Muscle of leg (tissue), 11 donors: ENCODE results near the gene ITFG2. TPM values are rescaled to one million over a fixed set of nuclear protein-coding genes. Genes with fewer than 3 reads are reported as not detected.

ENCODE experiments used
- DNase-seq: peaks from one replicate; pipeline ENCODE4 v3.0.0; 2013
- H3K27ac ChIP-seq: one replicate; pipeline ENCODE4 v1.5.1; 2013; ENCODE audit warnings: mild to moderate bottlenecking, low read length, control low read depth
- H3K27me3 ChIP-seq: one replicate; pipeline ENCODE4 v1.6.1; 2013; ENCODE audit warnings: low read length; ENCODE audit not compliant: control insufficient read depth, insufficient read depth
- H3K36me3 ChIP-seq: one replicate; pipeline ENCODE4 v1.6.1; 2013; ENCODE audit warnings: low read length; ENCODE audit not compliant: control insufficient read depth, insufficient read depth
- H3K4me1 ChIP-seq: one replicate; pipeline ENCODE4 v1.6.1; 2013; ENCODE audit warnings: low read length; ENCODE audit not compliant: control insufficient read depth, insufficient read depth
- H3K4me3 ChIP-seq: one replicate; pipeline ENCODE4 v1.5.1; 2013; ENCODE audit warnings: low read length, control low read depth
- H3K9me3 ChIP-seq: replicated peaks from 2 replicates; pipeline ENCODE4 v1.6.1; 2013; ENCODE audit warnings: low read depth, low read length; ENCODE audit not compliant: control insufficient read depth
- WGBS: methylation state at CpG from one replicate; pipeline ENCODE4 v1.1.5; 2013; ENCODE audit warnings: missing lambda C conversion rate; ENCODE audit not compliant: insufficient coverage; 5-methylcytosine and 5-hydroxymethylcytosine counted together
- polyA plus RNA-seq, 8 donors: library from polyadenylated mRNA; unstranded; fragments of 120-200 nt; gene quantifications; one replicate each; pipeline versions ENCODE4 v1.2.1 to v1.2.3, GENCODE V29; 2013; ENCODE audit warnings: inconsistent platforms in 1 of 8, low replicate concordance in 1 of 8; ENCODE audit not compliant: insufficient read length in 8 of 8, insufficient read depth in 1 of 8
- total RNA-seq: library from RNA; stranded (reverse); fragments of 120-200 nt; gene quantifications from one replicate; pipeline ENCODE4 v1.2.4, GENCODE V29; 2013

Gene ITFG2
- total and polyA plus RNA-seq, 9 donors: 25.3 to 38.0 (median 28.8) TPM

DNA sequence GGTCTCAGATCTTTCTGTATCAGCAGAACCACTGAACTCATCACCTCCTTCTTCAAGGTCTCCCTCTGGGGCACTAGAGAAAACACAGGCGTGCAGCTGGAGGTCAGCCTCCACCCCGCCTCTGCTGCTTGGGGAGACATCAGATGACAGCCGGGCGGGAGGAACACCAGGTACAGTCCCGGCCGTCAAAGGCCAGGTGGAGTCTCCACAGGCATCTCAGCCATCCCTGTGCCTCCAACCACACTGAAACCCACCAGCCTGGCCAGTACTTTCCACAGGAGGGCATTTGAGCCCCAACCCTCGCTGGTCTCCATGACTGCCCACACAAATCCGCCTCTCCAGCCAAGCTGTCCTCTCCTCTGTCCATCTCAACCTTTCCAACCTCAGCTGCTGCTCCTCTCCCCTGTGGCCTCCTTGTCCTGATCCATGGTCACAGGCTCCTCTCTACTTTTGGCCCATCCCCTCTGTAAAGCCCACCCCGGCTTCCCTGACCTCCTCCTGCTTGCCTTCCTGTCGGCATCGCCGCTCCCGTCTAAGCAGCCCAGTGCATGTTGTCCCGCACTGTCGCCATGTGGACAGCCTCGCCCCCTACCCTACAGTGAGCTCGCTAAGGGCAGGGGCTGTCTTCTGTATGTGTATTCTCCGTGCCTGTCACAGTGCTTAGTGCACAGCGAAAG lies 39.1 kb upstream of the ITFG2 start:
- DNase-seq: no peak
- Histone ChIP-seq H3K4me1 (no peaks in the 10 kb centered on the region), H3K36me3 (no peaks in the 10 kb centered on the region), H3K9me3 (no peaks in the 10 kb centered on the region), H3K4me3 (no peak overlapping the region), H3K27me3 (peaks cover 2% of the 10 kb centered on the region), H3K27ac (no peak overlapping the region)
- WGBS: 63% methylated on average over 10 of the region's 19 CpGs

DNA sequence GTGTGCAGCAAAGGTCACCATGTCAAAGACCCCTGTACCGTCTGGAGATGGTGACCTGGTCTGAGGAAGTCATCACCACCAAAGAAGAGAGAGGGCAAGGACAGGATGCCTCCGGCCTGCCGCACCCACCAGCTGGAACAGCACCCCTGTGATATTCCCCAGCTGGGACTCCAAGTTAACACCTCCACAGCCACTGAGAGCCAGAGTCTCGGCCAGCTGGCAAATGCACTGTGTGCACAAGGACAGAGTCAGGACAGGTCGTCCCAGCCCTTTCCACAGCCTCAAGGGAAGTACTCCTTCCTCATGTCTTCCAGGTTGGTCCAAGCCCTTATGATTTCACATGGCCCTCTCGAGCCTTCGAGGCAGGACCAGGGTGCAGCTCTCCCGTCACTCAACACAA lies 37.0 kb upstream of the ITFG2 start:
- peaks cover 4% of the 10 kb centered on the region for H3K4me1 ChIP-seq
- no peaks in the 10 kb centered on the region for H3K36me3 ChIP-seq
- no peak overlapping the region for H3K4me3 ChIP-seq
- no peaks in the 10 kb centered on the region for H3K9me3 ChIP-seq
- DNase-seq: no peak
- no peak overlapping the region for H3K27ac ChIP-seq
- H3K27me3 ChIP-seq: peaks cover 2% of the 10 kb centered on the region
- WGBS: 71% methylated on average over 7 of the region's 8 CpGs

DNA sequence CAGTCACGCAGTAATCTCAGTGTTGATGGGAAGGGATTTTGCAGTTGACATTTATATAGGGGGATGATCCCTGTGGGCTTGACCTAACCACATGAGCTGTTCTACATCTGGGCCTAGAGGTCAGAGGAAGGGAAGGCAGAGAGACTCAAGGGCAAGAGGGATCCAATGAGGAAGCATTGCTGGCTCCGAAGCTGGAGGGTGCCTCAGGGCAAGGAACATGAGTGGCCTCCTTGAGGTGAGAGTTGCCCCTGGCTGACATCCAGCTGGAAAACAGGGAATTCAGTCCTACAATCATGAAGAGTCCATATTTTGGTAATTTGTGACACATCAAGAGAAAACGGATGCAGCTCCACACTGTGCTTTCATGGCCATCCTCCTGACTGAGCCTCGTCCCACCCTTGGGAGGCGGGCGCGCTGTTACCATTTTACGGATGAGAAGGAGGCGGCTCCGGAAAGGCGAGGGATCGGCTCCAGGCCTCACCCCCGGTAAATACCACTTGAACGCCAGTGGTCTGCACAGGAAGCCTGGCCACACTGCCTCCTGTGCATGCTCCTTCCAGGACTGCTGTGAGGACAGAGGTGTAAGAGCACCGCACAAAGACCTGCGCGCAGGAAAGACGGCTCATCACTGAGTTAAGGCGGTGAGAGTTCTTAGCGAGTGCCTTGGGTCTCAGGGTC lies 36.2 kb upstream of the ITFG2 start:
- Histone ChIP-seq H3K27me3 (peaks cover 2% of the 10 kb centered on the region), H3K9me3 (no peaks in the 10 kb centered on the region), H3K36me3 (no peaks in the 10 kb centered on the region), H3K4me1 (peaks cover 4% of the 10 kb centered on the region), H3K4me3 (no peak overlapping the region), H3K27ac (no peak overlapping the region)
- WGBS: 73% methylated on average over 17 of the region's 20 CpGs
- DNase-seq: no peak

DNA sequence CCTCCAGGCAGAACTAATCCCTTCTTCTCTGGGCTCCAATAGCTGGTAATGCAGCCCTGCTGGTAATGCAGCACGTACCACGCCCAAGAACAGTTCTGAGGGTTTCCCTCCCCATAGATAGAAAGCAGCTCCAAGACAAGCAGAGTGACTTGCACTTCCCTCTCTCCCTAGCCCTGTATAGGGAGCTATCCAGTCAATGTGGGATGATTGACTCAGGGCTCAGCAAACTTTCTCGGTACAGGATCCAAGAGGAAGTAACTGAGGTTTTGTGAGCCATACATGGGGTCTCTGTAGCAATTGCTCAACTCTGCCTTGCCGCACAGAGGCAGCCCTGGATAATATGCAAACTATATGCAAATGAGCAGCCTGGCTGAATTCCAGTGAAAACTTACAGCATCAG lies 33.2 kb upstream of the ITFG2 start:
- no peak overlapping the region for H3K27ac ChIP-seq
- H3K4me1 ChIP-seq: peaks cover 8% of the 10 kb centered on the region
- DNase-seq: no peak
- H3K27me3 ChIP-seq: peaks cover 12% of the 10 kb centered on the region
- H3K4me3 ChIP-seq: no peak overlapping the region
- H3K9me3 ChIP-seq: no peaks in the 10 kb centered on the region
- 42% methylated on average over 2 of the region's 4 CpGs for WGBS
- H3K36me3 ChIP-seq: no peaks in the 10 kb centered on the region

DNA sequence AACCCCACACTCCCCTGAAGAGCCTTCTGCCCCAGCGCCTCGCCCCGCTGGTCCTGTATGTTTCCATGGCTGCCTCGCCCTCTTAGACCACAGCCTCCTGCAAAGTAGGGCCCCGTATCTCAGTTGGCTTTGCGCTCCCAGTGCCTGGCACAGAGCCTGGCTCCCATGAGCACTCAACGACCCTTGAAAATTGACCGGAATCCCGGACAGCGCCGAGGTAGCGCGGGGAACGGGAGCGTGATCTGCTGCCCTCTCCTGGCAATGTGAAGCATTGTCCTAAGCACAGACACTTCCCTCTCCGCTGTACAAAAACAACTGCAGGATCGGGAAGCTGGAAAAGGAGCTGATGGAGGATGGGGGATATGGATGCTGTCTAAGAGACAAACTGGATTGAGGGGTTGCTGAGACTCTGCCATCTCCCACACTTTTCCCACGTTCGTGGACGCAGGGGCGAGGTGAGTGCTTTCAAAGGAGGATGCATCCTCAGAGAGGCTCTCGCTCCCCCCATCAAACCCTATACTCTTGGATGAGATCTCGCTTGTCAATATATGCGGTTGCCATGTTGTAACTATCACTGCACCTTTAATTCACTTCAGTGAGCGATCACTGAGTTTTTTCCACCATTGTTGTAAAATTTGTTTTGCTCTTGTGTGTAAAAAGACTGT lies 28.4 kb upstream of the ITFG2 start:
- Histone ChIP-seq H3K27me3 (peaks cover 18% of the 10 kb centered on the region), H3K27ac (no peak overlapping the region), H3K36me3 (no peaks in the 10 kb centered on the region), H3K4me1 (peaks cover 8% of the 10 kb centered on the region), H3K4me3 (no peak overlapping the region), H3K9me3 (no peaks in the 10 kb centered on the region)
- peak; percentile 73 for DNase-seq
- 9% methylated on average over 6 of the region's 25 CpGs for WGBS

DNA sequence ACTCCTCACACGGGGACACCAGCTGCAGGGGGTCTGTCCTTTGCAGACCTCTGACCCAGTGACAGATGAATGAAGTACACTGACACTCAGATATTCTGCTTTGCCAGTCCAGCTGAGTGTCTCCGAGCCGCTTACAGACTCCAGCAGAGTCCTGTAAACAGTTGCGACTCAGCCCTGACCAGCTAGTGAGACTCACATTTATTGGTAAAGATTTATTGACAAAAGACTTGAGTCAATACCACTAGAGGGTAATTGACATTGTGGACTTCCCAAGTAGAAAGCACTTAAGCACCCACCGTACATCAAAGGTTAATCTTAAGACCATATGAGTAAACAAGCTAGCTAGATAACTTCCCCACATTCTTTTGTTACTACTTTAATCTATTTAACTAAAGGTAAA lies 27.5 kb upstream of the ITFG2 start:
- no peak overlapping the region for H3K4me3 ChIP-seq
- H3K4me1 ChIP-seq: peaks cover 3% of the 10 kb centered on the region
- no peak for DNase-seq
- H3K27ac ChIP-seq: no peak overlapping the region
- 14% methylated on average over 1 of the region's 5 CpGs for WGBS
- H3K36me3 ChIP-seq: no peaks in the 10 kb centered on the region
- H3K27me3 ChIP-seq: peaks cover 18% of the 10 kb centered on the region
- no peaks in the 10 kb centered on the region for H3K9me3 ChIP-seq

DNA sequence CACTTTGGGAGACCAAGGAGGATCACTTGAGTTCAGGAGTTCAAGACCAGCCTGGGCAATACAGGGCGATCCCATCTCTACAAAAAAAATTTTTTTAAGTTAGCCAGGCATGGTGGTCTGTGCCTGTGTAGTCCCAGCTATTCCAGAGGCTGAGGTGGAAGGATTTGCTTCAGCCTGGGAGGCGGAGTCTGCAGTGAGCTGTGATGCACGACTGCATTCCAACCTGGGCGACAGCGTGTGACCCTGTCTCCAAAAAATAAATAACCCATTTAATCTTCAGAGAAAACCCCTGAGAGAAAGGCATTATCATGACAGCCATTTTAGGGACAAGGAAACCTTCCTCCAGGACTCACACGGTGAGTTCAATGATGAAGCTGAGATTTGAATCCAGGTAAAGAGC lies 21.4 kb upstream of the ITFG2 start:
- peaks cover 8% of the 10 kb centered on the region for H3K4me1 ChIP-seq
- no peak overlapping the region for H3K27ac ChIP-seq
- no peaks in the 10 kb centered on the region for H3K9me3 ChIP-seq
- peaks cover 9% of the 10 kb centered on the region for H3K27me3 ChIP-seq
- no peak for DNase-seq
- no peak overlapping the region for H3K4me3 ChIP-seq
- WGBS: 90% methylated on average over 2 of the region's 6 CpGs
- no peaks in the 10 kb centered on the region for H3K36me3 ChIP-seq

DNA sequence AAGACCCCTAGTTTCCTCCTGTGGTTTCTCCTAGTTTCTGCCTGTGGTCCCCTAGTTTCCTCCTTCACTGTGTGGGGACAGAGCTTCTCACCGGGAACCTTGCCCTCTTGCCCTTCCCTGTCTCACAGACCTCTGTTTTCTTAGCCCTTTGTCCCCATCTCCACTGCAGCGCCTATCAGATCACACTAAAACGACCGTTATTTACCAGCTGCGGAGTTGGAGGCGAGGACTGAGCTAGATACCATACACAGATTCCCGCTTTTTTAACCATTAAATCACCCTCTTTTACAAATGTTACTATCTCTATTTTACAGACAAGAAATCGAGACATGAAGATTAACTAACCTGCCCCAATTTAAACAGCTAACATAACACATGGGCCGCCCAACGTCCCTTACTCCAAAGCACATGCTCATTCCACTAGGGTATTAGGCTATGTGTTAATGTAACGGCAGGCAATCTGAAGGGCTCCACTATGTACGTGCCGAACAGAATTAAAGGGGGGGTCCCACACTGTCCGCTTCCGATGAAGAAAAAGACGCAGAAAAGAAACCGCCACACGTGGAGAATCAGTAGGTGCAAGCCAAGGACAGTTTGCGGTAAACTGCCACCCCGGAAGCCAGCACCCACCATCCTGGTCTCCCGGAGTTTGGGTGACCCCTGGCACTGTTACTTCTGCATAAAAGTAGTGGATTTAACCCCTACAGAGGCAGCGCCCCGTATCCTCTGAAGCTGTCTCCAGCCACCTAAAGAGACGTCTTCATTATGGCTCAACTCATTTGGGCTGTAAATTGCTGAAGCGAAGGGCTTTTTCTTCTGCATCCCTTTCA lies 19.6 kb upstream of the ITFG2 start:
- Histone ChIP-seq H3K4me3 (no peak overlapping the region), H3K27me3 (peaks cover 9% of the 10 kb centered on the region), H3K36me3 (peaks cover 13% of the 10 kb centered on the region), H3K4me1 (peaks cover 14% of the 10 kb centered on the region), H3K27ac (no peak overlapping the region), H3K9me3 (no peaks in the 10 kb centered on the region)
- no peak for DNase-seq
- WGBS: 56% methylated on average over 19 of the region's 25 CpGs

DNA sequence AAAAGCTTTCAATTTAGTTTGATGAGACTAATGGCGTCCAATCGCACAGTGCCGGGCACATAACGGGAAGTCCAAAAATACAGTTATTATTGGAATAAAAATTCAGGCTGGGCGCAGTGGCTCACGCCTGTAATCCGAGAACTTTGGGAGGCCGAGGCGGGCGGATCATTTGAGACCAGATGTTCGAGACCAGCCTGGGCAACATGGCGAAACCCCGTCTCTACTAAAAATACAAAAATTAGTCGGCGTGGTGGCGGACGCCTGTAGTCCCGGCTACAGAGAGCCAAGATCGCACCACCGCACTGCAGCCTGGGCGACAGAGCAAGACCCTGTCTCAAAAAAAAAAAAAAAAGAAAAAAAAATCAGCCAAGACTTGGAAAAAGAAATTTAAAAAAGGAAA lies 18.9 kb upstream of the ITFG2 start:
- H3K36me3 ChIP-seq: peaks cover 19% of the 10 kb centered on the region
- H3K4me3 ChIP-seq: no peak overlapping the region
- 94% methylated on average over 8 of the region's 21 CpGs for WGBS
- DNase-seq: no peak
- H3K27ac ChIP-seq: no peak overlapping the region
- no peaks in the 10 kb centered on the region for H3K9me3 ChIP-seq
- H3K27me3 ChIP-seq: peaks cover 9% of the 10 kb centered on the region
- peaks cover 14% of the 10 kb centered on the region for H3K4me1 ChIP-seq
